Subcutaneous abdominal adipose tissue (tissue), 5 donors: ENCODE measurements around the gene PKP1.

Source experiments
- H3K27ac ChIP-seq: one replicate; pipeline ENCODE4 v1.7.0; 2013; ENCODE audit warnings: low read depth, mild to moderate bottlenecking, inconsistent platforms, low read length, moderate library complexity
- H3K27me3 ChIP-seq, 5 donors: one replicate each; pipeline ENCODE4 v1.7.0; 2013; ENCODE audit warnings: low read length in 5 of 5, inconsistent platforms in 1 of 5; ENCODE audit not compliant: control insufficient read depth in 5 of 5, insufficient read depth in 4 of 5
- H3K36me3 ChIP-seq, 5 donors: one replicate each; pipeline ENCODE4 v1.7.0; 2013; ENCODE audit warnings: low read length in 5 of 5; ENCODE audit not compliant: control insufficient read depth in 5 of 5, insufficient read depth in 5 of 5
- H3K4me1 ChIP-seq, 5 donors: one replicate each; pipeline ENCODE4 v1.7.0; 2013; ENCODE audit warnings: low read length in 5 of 5, mild to moderate bottlenecking in 3 of 5, moderate library complexity in 1 of 5; ENCODE audit not compliant: control insufficient read depth in 5 of 5, insufficient read depth in 5 of 5
- H3K4me3 ChIP-seq, 5 donors: one replicate each; pipeline ENCODE4 v1.7.0; 2013; ENCODE audit warnings: low read length in 5 of 5, low read depth in 1 of 5
- H3K9ac ChIP-seq, 5 donors: one replicate each; pipeline ENCODE4 v1.7.0; 2013; ENCODE audit warnings: low read length in 5 of 5, mild to moderate bottlenecking in 4 of 5, moderate library complexity in 3 of 5
- H3K9me3 ChIP-seq, 5 donors: one replicate each; pipeline ENCODE4 v1.7.0; 2013; ENCODE audit warnings: low read length in 5 of 5; ENCODE audit not compliant: control insufficient read depth in 5 of 5
- donor health status: healthy.
- donor health status: healthy.
- donor health status: healthy.
- donor health status: healthy.
- donor health status: healthy.

The PKP1 gene

GRCh38 chr1:201366696-201367095, 83.4 kb downstream of the PKP1 start:
- no peaks in the 10 kb centered on the region for H3K36me3 ChIP-seq
- H3K27me3 ChIP-seq: peaks cover 4 to 14% (median 11%) of the 10 kb centered on the region in 5 donors
- no peaks in the 10 kb centered on the region for H3K9me3 ChIP-seq
- H3K4me3 ChIP-seq: no peak overlapping the region
- peaks cover 0 to 11% (median 0%) of the 10 kb centered on the region in 5 donors for H3K4me1 ChIP-seq
- H3K27ac ChIP-seq: no peak overlapping the region
- H3K9ac ChIP-seq: no peak overlapping the region

GRCh38 chr1:201369209-201369608, 85.9 kb downstream of the PKP1 start:
- peaks cover 0 to 10% (median 0%) of the 10 kb centered on the region in 5 donors for H3K4me1 ChIP-seq
- H3K9ac ChIP-seq: no peak overlapping the region
- H3K9me3 ChIP-seq: no peaks in the 10 kb centered on the region
- no peak overlapping the region for H3K27ac ChIP-seq
- H3K4me3 ChIP-seq: no peak overlapping the region
- H3K27me3 ChIP-seq: peaks cover 4 to 19% (median 17%) of the 10 kb centered on the region in 5 donors
- no peaks in the 10 kb centered on the region for H3K36me3 ChIP-seq

GRCh38 chr1:201370500-201370899, 87.2 kb downstream of the PKP1 start:
- no peak overlapping the region for H3K4me3 ChIP-seq
- H3K9ac ChIP-seq: no peak overlapping the region
- H3K9me3 ChIP-seq: no peaks in the 10 kb centered on the region
- peaks cover 4 to 32% (median 22%) of the 10 kb centered on the region in 5 donors for H3K27me3 ChIP-seq
- H3K36me3 ChIP-seq: no peaks in the 10 kb centered on the region
- H3K27ac ChIP-seq: no peak overlapping the region
- H3K4me1 ChIP-seq: peaks cover 0 to 10% (median 1%) of the 10 kb centered on the region in 5 donors

- H3K27ac ChIP-seq: no peak overlapping the region
- peaks cover 0 to 10% (median 1%) of the 10 kb centered on the region in 5 donors for H3K4me1 ChIP-seq
- H3K27me3 ChIP-seq: peaks cover 4 to 38% (median 28%) of the 10 kb centered on the region in 5 donors
- H3K36me3 ChIP-seq: no peaks in the 10 kb centered on the region
- H3K9ac ChIP-seq: no peak overlapping the region
- no peak overlapping the region for H3K4me3 ChIP-seq
- no peaks in the 10 kb centered on the region for H3K9me3 ChIP-seq
Measured at GRCh38 chr1:201371276-201371675, 88.0 kb downstream of the PKP1 start.

GRCh38 chr1:201371792-201372191, 88.5 kb downstream of the PKP1 start:
- Histone ChIP-seq H3K9me3 (no peaks in the 10 kb centered on the region), H3K36me3 (no peaks in the 10 kb centered on the region), H3K4me1 (peaks cover 0 to 10% (median 1%) of the 10 kb centered on the region in 5 donors), H3K27ac (no peak overlapping the region), H3K4me3 (no peak overlapping the region), H3K27me3 (peaks cover 4 to 43% (median 33%) of the 10 kb centered on the region in 5 donors), H3K9ac (no peak overlapping the region)

- Histone ChIP-seq H3K4me1 (peaks cover 0 to 3% (median 1%) of the 10 kb centered on the region in 5 donors), H3K9ac (no peak overlapping the region), H3K27ac (no peak overlapping the region), H3K9me3 (no peaks in the 10 kb centered on the region), H3K4me3 (no peak overlapping the region), H3K36me3 (no peaks in the 10 kb centered on the region), H3K27me3 (peaks cover 2 to 50% (median 30%) of the 10 kb centered on the region in 5 donors)
Measured at GRCh38 chr1:201374364-201374763, 91.1 kb downstream of the PKP1 start.

GRCh38 chr1:201375169-201375568, 91.9 kb downstream of the PKP1 start:
- Histone ChIP-seq H3K36me3 (no peaks in the 10 kb centered on the region), H3K27ac (no peak overlapping the region), H3K4me3 (no peak overlapping the region), H3K4me1 (peaks cover 0 to 1% (median 0%) of the 10 kb centered on the region in 5 donors), H3K27me3 (peaks cover 0 to 48% (median 26%) of the 10 kb centered on the region in 5 donors), H3K9ac (no peak overlapping the region), H3K9me3 (no peaks in the 10 kb centered on the region)

GRCh38 chr1:201376107-201376463, 92.8 kb downstream of the PKP1 start:
- no peak overlapping the region for H3K9ac ChIP-seq
- H3K27me3 ChIP-seq: peaks cover 0 to 48% (median 24%) of the 10 kb centered on the region in 5 donors
- H3K36me3 ChIP-seq: no peaks in the 10 kb centered on the region
- no peak overlapping the region for H3K4me3 ChIP-seq
- H3K4me1 ChIP-seq: peaks cover 0 to 1% (median 0%) of the 10 kb centered on the region in 5 donors
- H3K27ac ChIP-seq: no peak overlapping the region
- H3K9me3 ChIP-seq: no peaks in the 10 kb centered on the region

GRCh38 chr1:201376464-201377374, 93.4 kb downstream of the PKP1 start:
- H3K9me3 ChIP-seq: no peaks in the 10 kb centered on the region
- no peak overlapping the region for H3K4me3 ChIP-seq
- H3K36me3 ChIP-seq: no peaks in the 10 kb centered on the region
- H3K9ac ChIP-seq: no peak overlapping the region
- H3K27ac ChIP-seq: no peak overlapping the region
- H3K27me3 ChIP-seq: peaks cover 0 to 48% (median 24%) of the 10 kb centered on the region in 5 donors
- peaks cover 0 to 1% (median 0%) of the 10 kb centered on the region in 5 donors for H3K4me1 ChIP-seq

GRCh38 chr1:201377611-201378092, 94.3 kb downstream of the PKP1 start, which contains the start of gene TNNT2:
Gene TNNT2 (minus strand): TSS chr1:201377680. CDS start chr1:201373254, 4,426 bp downstream.
- Histone ChIP-seq H3K27ac (no peak within 1 kb of the TSS), H3K9ac (no peak within 1 kb of the TSS), H3K4me3 (no peak within 1 kb of the TSS), H3K4me1 (peaks cover 0 to 1% (median 0%) of the 10 kb centered on the region in 5 donors), H3K36me3 (no peaks in the 10 kb centered on the region), H3K9me3 (no peaks in the 10 kb centered on the region), H3K27me3 (peaks cover 0 to 46% (median 25%) of the 10 kb centered on the region in 5 donors)
